GM12873 (cell line): Measurements from ENCODE around the gene CYLD.

Experiments
- CTCF ChIP-seq: IDR thresholded peaks from 2 replicates; pipeline ENCODE4 v1.5.1; 2012; ENCODE audit warnings: low read depth, mild to moderate bottlenecking, moderate library complexity, low read length, control low read depth; ENCODE audit not compliant: insufficient read depth; ENCODE audit errors: missing control alignments

The CYLD gene

GRCh38 chr16:50696575-50697420, 45.1 kb upstream of the CYLD start:
- TF ChIP-seq CTCF, result no peak

- no peak for TF ChIP-seq CTCF
These were observed 44.5 kb upstream of the CYLD start for GRCh38 chr16:50697421-50697715.

- TF ChIP-seq CTCF, result no peak
These were observed 43.8 kb upstream of the CYLD start for GRCh38 chr16:50697881-50698767.

GRCh38 chr16:50699326-50700159, 42.3 kb upstream of the CYLD start:
- no peak for TF ChIP-seq CTCF

- TF ChIP-seq CTCF, result no peak
These were observed 39.2 kb upstream of the CYLD start for GRCh38 chr16:50702725-50703124.

- no peak for TF ChIP-seq CTCF
These were observed 37.6 kb upstream of the CYLD start for GRCh38 chr16:50704245-50704644.
